GM12873 (cell line): Measurements from ENCODE around the gene SYT2.

ENCODE experiments used
- TF ChIP-seq, protein P1 (sequence below): IDR thresholded peaks from 2 replicates; pipeline ENCODE4 v1.5.1; 2012; ENCODE audit warnings: low read depth, mild to moderate bottlenecking, moderate library complexity, low read length, control low read depth; ENCODE audit not compliant: insufficient read depth; ENCODE audit errors: missing control alignments

Gene SYT2

DNA sequence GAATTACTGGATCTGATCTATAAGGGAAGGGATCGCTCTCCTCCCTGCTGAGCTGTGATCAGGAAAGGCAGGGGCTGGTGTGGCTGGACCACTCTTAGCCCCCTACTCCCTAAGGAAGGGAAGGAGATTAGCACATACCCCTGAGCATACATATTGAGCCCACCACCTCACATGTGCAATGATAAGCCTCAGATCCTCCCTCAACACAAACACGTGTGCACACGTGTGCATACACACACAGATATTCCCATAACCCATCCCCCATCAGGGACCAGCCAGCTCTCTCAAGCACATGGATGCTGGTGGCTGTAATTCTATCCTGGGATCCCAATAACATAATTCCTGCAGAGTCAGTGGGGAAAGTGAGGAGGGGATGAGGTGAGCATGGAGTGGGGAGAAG, 21.2 kb downstream of the SYT2 start:
- TF ChIP-seq, protein P1, sequence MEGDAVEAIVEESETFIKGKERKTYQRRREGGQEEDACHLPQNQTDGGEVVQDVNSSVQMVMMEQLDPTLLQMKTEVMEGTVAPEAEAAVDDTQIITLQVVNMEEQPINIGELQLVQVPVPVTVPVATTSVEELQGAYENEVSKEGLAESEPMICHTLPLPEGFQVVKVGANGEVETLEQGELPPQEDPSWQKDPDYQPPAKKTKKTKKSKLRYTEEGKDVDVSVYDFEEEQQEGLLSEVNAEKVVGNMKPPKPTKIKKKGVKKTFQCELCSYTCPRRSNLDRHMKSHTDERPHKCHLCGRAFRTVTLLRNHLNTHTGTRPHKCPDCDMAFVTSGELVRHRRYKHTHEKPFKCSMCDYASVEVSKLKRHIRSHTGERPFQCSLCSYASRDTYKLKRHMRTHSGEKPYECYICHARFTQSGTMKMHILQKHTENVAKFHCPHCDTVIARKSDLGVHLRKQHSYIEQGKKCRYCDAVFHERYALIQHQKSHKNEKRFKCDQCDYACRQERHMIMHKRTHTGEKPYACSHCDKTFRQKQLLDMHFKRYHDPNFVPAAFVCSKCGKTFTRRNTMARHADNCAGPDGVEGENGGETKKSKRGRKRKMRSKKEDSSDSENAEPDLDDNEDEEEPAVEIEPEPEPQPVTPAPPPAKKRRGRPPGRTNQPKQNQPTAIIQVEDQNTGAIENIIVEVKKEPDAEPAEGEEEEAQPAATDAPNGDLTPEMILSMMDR, result no peak

DNA sequence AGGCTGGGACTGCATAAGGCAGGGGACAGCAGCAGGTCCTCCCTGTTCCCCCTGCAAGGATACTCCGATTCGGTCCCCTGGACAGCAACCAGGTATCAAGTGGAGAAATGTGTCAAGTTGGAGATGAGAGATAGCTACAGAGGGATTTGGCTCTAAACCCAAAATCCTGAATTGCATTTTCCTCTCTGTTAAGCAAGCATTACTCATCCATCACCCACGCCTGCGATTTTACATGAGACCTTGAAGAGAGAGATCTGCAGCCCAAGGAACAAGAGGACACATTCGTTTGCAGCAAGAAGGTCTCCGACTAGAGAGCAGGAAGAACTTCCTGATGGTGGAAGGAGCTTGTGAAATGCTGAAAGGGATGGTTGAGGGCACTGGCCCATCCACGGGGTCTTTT, 21.9 kb downstream of the SYT2 start:
- TF ChIP-seq, protein P1, result no peak

DNA sequence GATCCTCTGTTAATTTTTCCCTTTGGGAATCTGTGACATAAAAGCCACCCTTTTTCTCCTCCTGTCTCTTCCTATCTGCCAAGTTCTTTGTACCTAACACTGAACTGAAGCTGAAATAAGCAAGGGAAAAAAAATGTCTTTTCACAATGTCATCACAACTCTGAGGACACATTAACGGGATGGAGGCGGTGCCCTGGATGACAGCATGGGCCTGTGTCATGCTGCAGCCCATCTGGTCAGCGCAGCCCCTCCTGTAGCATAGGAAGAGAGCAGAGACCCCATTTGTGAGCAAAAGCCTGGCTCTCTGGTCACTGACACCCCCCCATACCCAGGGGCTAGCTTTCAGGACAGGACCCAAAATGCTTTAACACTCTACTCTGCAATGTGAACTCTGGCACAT, 22.5 kb downstream of the SYT2 start:
- TF ChIP-seq, protein P1, result no peak

DNA sequence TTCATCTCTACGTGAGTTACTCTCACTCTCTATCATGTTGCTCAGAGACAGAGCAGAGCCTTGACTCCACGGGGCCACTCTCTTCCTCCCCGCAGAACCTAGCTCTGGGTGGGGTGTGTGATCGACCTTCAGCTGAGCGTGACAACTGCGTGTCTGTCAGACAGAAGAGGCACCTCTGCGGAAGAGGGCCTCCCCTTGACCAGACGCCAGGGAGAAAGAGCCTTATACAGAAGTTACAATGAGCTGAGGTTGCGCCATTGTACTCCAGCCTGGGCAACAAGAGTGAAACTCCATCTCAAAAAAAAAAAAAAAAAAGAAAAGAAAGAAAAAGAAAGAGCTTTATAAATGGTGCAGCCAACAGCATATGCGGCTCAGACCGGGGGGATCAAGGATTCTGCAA, 22.9 kb downstream of the SYT2 start:
- TF ChIP-seq, protein P1, result no peak

DNA sequence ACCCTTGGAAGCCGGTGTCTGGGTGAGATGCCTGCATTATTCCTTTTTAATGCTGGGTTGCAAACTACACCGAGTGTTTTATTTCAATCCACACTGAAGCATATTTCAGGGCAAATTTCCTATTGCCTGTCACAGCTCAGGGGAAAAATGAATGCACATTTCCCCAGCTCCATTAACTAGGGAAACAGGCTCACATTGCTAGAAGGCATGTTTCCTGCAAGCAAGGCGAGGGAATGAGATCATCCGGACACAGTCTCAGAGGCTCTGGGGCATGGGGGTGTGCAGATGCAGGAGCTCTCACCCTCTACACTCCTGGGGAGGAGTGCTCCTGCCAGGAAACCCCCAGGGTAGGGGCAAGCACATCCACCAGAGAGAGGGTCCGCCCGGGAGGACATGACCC, 24.6 kb downstream of the SYT2 start:
- TF ChIP-seq, protein P1, result no peak

DNA sequence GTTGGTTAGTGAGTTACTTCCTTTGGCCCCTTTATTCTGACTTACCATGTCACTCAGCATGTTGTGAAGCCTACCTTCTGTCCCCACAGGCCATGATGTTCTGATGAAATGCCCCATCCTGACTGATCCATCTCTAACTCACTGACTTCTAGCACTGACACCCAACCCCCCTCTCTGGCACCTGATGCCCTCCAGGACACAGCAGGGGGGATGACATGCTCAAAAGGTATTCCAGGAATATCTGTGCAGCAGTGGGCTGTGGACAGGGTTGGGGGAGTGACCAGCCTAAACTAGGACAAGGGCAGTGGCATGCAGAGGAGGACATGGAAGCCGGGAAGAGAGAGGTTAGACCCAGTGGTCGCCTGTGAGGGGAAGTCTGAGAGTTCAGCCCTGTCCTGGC, 25.5 kb downstream of the SYT2 start:
- TF ChIP-seq, protein P1, result no peak

DNA sequence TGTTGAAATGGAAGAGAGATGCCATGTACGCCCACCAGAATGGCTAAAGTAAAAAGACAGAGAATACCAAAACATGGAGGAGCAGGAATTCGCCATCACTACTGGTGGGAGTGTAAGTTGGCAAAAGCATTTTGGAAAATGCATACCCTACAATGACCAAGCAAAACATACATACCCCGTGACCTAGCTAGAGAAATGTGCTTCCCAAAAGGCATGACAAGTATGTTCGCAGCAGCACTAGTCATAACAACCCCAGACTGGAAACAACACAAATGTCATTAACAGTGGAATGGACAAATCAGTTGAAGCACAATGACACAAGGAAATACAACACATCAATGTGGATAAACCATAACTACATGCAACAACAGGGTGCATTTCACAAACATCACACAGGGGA, 27.2 kb downstream of the SYT2 start:
- TF ChIP-seq, protein P1, result no peak
